Measurements from ENCODE around the gene XCL1. TPM values are rescaled to one million over a fixed set of nuclear protein-coding genes. Genes with fewer than 3 reads are reported as not detected.

XCL1 gene, protein sequence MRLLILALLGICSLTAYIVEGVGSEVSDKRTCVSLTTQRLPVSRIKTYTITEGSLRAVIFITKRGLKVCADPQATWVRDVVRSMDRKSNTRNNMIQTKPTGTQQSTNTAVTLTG
- total RNA-seq (2022; extraction: Qiagen RNA extraction) = not detected in 5 replicates

GRCh38 chr1:168576245-168576688 lies at the start of gene XCL1:
TSS of gene XCL1 (plus strand) at chr1:168576605. CDS start at chr1:168576638, 33 bp downstream.

DNA sequence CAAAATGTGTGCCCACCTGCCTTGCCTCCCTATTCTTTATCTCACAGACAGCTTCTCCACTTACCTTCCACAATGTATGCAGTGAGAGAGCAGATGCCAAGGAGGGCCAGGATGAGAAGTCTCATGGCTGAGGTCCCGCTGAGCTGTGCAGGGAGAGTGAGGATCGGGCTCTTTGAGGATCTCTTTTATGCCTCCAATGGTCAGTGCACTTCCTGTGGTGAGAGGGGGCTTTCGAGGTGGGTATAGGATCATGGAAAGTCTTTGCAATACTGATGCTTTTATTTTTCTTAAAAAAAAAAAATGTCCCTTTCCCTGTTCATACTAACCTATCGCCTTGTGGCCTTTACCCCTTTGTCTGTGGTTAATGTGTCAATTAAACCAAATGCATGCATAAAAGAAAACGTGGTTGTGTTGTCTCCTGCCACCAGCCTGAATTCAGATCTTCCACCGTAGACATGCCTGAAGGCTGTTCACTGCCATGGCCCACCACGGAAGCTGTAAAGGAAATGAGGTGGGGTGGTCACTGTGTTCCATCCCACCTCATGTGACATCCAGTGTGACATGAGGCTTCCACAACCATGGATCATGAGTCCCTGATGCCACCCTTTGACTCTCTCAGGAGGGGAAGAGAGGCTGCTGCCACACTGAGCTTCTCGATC lies 32.4 kb upstream of the XCL1 start, which contains the start of gene XCL2:
Gene XCL2 (minus strand): TSS at position 158 of the 659 bp plus-strand sequence. CDS start 33 bp downstream, at position 125.

Other genes starting within 250 kb of the XCL1 start
- not detected in 5 replicates for gene XCL2, start 32.6 kb upstream of the XCL1 start, total RNA-seq (2022; extraction: Qiagen RNA extraction)
- gene DPT, start 152.6 kb downstream of the XCL1 start, total RNA-seq (2022; extraction: Qiagen RNA extraction) = not detected in 5 replicates